ENCODE measurements around the gene BTBD9. TPM values are rescaled to one million over a fixed set of nuclear protein-coding genes. Genes with fewer than 3 reads are reported as not detected.

BTBD9 gene
- total RNA-seq, 1 donor from 2014 or later = 47.9 TPM

DNA sequence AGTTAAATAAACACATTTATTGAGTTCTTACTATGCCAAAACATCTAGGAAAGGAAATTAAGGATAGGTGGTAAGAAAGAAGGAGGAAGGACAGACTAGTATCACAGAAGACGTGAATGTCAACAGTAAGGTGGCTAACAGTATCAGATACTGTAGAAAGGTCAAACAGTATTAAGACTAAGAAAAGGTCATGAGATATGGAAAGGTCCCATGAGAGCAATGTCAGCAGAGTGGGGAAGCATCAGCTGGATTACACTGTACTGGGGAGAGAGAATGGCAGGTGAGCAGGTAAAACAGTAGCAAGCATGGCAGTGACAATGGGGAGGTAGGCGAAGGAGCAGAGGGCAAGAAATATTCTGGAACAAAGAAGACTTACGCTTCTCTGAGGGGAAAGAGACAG, 45.2 kb upstream of the BTBD9 start:
- no peak overlapping the region for H3K4me3 ChIP-seq
- no peak overlapping the region for H3K27ac ChIP-seq
- TF ChIP-seq CTCF (IDR thresholded peaks at IDR 0.05) = no peak
- intact Hi-C loops (cut with DNase I) = no loop called here
- peaks cover 5% of the 10 kb centered on the region for H3K4me1 ChIP-seq
- no peaks in the 10 kb centered on the region for H3K9me3 ChIP-seq
- no peak for DNase-seq
- no peaks in the 10 kb centered on the region for H3K27me3 ChIP-seq
- H3K36me3 ChIP-seq = peaks cover 43% of the 10 kb centered on the region
- ATAC-seq = no peak

GRCh38 chr6:38684237-38684636, 44.5 kb upstream of the BTBD9 start:
- intact Hi-C loops (cut with DNase I) = no loop called here

GRCh38 chr6:38681850-38682249, 42.1 kb upstream of the BTBD9 start:
- no peak for TF ChIP-seq CTCF (IDR thresholded peaks at IDR 0.05)
- Histone ChIP-seq H3K27ac (no peak overlapping the region), H3K36me3 (peaks cover 50% of the 10 kb centered on the region), H3K4me1 (peaks cover 7% of the 10 kb centered on the region), H3K9me3 (no peaks in the 10 kb centered on the region), H3K27me3 (no peaks in the 10 kb centered on the region), H3K4me3 (no peak overlapping the region)
- ATAC-seq (no peak), DNase-seq (no peak)
- intact Hi-C loops (cut with DNase I) = no loop called here

More at GRCh38 chr6:38684237-38684636, 44.5 kb upstream of the BTBD9 start:
- no peak overlapping the region for H3K27ac ChIP-seq
- ATAC-seq (no peak), DNase-seq (no peak)
- H3K36me3 ChIP-seq = peaks cover 46% of the 10 kb centered on the region
- no peaks in the 10 kb centered on the region for H3K27me3 ChIP-seq
- H3K4me1 ChIP-seq = peaks cover 5% of the 10 kb centered on the region
- no peak for TF ChIP-seq CTCF (IDR thresholded peaks at IDR 0.05)
- no peak overlapping the region for H3K4me3 ChIP-seq
- H3K9me3 ChIP-seq = no peaks in the 10 kb centered on the region

GRCh38 chr6:38679668-38680067, 39.9 kb upstream of the BTBD9 start:
- DNase-seq (no peak), ATAC-seq (no peak)
- intact Hi-C loops (cut with DNase I) = no loop called here
- no peaks in the 10 kb centered on the region for H3K27me3 ChIP-seq
- H3K27ac ChIP-seq = no peak overlapping the region
- no peak for TF ChIP-seq CTCF (IDR thresholded peaks at IDR 0.05)
- peaks cover 60% of the 10 kb centered on the region for H3K36me3 ChIP-seq
- H3K4me1 ChIP-seq = peaks cover 6% of the 10 kb centered on the region
- no peaks in the 10 kb centered on the region for H3K9me3 ChIP-seq
- H3K4me3 ChIP-seq = no peak overlapping the region

GRCh38 chr6:38678178-38678760, 38.5 kb upstream of the BTBD9 start:
- peaks cover 50% of the 10 kb centered on the region for H3K36me3 ChIP-seq
- no peak for TF ChIP-seq CTCF (IDR thresholded peaks at IDR 0.05)
- intact Hi-C loops (cut with DNase I) = no loop called here

More at GRCh38 chr6:38678178-38678760, 38.5 kb upstream of the BTBD9 start:
- H3K4me3 ChIP-seq = no peak overlapping the region
- H3K27ac ChIP-seq = no peak overlapping the region
- peaks cover 11% of the 10 kb centered on the region for H3K4me1 ChIP-seq
- no peaks in the 10 kb centered on the region for H3K27me3 ChIP-seq
- ATAC-seq (no peak), DNase-seq (no peak)
- H3K9me3 ChIP-seq = no peaks in the 10 kb centered on the region

Data from upper lobe of right lung (tissue), 1 donor.